AML-193 (cell line): ENCODE data around the gene GINS2.

Experiments used
- DNase-seq, 2 experiments: peaks; one replicate each; lab custom pipeline; 2025; lab: John Stamatoyannopoulos, UW

GINS2 gene

DNA sequence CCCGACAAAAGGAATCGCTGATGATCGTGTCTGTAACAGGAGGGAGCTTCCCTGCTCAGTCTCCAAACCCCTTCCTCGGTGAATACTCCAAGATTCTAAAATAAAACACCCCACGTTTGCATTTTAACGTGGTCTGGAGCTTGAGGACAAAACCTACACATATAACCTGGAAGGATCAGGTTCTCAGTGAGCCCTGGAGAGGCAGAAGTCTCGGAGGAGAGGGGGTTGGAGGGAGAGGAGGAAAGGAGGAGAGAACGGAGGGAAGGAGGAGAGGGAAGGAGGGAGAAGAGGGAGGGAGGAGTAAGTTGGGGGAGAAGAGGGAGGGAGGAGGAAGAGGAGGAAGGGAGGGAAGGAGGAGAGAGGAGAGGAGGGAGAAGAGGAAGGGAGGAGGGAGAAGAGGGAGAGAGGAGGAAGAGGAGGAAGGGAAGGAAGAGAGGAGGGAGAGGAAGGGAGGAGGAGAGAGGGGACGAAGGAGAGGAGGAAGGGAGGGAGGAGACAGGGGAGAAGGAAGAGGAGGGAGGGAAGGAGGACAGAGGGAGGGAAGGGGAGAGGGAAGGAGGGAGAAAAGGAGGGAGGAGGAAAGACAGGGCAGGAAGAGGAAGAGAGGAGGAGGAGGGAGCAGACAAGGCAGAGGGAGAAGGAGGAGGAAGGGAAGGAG is 27.4 kb upstream of the GINS2 start:
- no peak for DNase-seq

DNA sequence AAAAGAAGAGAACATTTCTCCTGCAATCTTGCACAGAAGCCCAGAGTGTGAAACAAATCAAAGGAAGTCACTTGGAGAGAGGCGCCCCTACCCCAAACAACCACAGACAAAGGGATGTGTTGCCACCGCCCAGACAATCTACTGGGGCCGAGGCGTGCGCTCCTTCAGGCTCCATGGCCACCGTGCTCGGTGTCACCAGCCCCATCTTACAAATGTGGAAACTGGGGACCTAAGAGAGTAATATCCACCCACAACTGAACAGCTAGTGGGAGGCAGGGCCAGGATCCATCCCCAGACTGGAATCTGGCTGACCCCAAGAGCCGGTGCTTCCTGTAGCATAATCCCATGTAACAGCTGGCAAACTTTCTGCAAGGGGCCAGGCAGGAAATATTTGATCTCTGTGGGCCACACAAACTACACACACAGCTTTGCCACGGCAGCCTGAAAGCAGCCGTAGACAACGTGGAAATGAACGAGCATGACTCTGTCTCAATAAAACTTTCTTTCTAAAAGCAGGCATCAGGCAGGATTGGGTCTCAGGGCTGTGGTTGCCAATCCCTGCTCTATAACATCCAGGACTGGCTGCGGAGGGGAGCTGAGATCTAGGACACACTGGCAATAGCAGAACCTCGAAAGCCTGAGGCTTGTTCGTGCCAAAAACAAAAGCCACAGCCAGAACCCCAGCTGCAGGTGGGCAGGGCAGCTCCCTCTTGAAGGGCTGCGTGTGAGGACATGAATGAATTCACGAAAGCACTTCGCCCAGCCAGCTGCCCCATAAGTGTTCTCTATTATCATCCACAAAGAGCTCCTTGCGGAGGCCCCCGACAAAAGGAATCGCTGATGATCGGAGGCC is 26.6 kb upstream of the GINS2 start:
- no peak for DNase-seq

DNA sequence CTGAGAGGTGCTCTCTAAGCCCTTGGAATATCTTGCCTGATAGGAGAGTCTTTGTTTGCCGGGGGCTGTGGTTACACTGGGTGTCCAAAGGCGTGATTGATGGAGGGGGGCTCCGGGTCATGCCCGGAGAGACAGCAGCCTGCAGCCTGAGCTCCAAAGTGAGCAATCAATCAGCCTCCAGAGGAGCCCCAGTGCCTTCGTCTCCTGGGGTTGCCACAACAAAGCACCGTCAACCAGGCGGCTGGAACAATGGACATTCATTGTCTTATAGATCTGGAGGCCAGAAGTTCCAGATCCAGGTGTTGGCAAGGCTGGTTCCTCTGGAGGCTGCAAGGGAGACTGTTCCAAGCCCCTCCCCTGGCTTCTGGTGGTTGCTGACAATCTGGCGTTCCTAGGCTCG is 24.0 kb upstream of the GINS2 start:
- DNase-seq: no peak

DNA sequence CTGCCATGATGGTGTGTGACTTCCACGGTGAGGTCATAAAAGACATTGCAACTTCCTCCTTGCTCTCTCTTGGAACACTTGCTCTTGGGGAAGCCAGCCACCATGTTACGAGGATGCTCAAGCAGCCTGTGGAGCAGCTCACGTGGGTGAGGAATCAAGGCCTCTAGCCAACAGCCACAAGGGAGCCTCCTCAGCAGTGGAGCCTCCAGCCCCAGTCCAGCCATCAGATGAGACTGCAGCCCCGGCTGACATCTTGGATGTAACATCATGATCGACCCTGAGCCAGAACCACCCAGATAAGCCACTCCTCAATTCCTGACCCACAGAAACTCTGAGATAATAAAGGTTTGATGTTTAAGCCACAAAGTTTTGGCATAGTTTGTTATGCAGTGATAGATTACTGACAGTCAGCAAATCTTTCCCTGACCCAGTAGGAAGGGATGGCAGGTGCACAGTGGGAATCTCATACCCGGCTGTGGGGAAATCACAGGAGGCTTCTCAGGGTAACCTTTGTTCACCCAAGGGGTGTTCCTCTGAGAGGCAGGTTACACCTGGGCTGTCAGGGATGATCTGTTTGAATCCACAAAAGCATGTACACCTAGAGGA is 23.3 kb upstream of the GINS2 start:
- DNase-seq: no peak

DNA sequence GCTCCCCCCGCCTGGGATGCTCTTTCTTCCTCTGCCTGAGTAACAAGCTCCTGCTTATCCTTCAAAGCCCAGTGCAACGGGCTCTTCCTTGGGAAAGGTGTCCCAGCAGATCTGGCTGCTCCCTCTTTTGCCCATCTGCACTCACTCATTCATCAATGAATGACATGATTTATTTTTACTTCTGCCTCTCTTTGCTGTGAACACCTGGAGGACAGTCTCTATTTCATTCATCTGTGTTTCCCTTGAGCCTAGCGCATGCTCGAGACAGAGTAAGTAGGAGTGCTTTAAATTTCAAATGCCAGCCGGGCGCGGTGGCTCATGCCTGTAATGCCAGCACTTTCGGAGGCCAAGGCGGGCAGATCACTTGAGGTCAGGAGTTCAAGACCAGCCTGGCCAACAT is 22.0 kb upstream of the GINS2 start:
- no peak for DNase-seq

DNA sequence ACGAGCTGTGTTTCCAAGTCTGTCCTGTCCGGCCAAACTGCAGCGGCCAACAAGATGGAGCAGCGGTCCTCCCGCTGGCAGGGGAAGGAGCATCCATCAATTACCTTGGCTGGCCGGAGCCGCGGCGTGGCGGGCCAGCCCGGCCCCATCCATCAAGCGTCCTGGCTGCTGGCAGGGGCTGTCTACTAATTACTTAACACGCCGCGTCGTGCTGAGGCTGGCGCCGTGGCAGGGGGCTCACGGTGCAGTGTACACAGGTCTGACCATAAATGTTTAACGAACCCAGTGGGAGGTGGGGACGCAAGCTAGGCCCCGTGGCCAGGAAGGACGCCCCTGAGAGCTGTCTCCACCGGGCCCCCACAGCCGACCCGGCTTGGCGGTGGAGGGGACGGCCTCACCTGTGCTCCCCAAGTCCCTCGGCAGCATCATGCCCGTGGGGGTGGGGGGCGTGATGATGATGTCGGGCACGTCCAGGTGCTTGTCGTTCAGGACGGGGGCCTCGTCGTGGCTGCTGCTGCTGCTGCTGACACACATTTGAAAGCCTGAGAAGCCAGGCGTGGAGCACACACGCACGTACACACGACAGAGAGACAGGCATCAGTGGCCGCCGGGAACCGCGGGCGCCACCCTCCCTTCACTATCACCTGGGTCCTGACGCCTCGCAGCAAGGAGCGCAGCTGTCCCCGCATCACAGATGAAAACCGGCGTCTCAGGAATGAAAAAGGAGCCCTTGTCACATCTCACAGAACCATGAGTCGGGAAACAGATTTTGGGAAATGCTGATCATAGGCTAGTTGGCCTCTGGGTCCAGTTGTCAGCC is 21.2 kb upstream of the GINS2 start:
- no peak for DNase-seq

DNA sequence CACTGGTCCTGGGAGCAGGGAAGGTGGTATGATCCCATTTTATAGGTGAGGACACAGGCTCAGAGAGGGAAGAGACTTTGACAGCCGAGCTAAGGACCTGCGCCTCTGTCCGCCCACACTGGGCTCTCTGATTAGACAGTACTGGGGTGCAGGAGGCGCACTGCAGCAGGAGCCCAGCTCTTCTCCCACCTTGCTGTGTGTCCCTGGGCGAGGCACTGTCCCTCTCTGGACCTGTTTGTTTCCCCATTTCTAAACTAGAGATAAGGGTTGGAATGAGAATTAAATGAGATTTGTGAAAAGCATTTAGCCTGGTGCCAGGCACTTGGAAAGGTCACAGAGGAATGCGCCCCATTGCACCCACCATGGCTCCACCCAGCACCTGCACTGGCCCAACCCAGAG is 19.6 kb upstream of the GINS2 start:
- DNase-seq: no peak

DNA sequence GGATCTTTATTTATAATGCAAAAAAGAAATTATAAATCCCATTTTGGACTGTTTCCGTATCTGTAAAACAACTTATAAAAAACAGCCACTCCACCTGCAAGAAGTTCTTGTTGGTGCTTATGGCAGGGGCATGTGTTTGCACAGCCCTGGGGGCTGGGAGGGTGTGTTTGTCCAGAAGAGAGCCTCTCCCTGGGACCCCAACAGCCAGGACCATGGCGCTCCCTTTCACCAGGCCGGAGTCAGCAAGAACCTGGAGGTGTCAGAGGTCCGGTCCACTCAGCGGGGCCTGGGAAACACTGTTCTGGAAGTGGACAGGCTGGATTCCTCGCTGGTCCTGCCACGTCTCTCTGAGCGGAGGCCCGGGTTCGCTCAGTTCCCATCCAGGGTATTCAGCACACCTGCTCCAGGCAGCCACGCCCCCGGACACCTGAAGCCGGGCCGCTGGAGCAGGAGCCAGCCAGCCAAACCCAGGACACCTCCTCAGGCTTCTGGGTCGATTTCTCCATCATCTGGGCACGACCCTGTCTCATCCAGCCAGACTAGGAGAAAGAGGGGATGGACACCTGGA is 18.9 kb upstream of the GINS2 start:
- DNase-seq: no peak

DNA sequence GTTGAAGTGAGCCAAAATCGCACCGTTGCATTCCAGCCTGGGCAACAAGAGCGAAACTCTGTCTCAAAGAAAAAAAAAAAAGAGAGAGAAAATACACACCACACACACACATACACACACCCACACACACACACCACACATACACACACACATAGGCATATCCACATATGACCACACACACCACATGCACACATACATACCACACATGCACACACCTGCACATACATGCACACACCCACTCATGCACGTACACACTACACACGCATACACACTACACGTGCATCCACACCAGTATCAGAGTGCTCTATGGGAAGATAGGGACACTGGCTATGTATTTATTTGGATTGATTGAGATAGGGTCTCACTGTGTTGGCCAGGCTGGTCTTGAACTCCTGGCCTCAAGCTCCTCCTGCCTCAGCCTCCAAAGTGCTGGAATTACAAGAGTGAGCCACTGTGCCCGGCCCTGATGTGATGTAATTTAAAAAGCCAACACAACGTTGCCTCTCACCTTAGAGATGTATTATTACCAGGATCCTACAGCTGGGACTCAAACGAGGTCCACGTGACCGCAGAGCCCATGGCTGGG is 17.8 kb upstream of the GINS2 start:
- no peak for DNase-seq

DNA sequence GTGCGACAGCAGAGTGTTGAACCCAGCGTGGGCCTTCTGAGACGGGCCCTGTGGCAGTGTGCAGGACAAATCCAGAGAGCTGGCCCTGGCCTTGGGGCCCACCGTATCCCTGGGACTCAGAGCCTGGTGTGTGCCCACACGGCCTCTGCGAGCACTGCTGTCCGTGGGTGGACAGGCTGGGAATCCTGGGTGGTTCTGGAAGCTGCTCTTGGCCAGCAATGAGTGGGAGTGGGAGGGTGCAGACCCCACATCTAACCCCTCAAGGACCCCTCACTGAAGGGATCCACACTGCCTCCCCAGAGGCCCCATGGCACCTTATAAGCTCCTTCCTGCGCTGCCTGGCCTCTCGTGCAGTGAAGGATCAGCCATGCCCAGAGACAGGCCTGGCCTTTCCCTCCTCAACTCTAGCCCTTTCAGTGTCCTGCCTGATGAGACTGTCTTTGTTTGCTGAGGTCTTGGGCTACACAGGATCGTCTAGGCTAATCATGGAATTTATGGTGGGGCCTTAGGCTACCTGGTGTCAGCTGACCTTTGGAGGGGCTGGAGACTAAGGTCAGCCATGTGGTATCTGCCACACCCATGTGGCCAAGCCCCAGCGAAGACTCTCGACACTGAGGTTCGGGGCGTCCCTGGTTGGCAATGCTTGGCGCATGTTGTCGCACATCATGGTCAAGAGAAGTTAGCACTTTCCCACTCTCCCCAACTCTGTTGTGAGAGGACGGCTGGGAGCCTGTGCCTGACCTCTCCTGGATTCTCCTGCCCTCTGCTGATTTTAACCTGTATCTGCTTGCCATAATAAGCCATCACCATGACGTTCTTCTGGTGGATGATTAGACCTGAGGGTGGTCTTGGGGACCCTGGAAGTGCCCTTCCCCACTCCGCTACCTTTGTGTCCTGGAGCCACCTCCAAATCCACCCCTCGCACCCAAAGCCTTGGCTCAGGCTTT is 16.4 kb upstream of the GINS2 start:
- DNase-seq: no peak

DNA sequence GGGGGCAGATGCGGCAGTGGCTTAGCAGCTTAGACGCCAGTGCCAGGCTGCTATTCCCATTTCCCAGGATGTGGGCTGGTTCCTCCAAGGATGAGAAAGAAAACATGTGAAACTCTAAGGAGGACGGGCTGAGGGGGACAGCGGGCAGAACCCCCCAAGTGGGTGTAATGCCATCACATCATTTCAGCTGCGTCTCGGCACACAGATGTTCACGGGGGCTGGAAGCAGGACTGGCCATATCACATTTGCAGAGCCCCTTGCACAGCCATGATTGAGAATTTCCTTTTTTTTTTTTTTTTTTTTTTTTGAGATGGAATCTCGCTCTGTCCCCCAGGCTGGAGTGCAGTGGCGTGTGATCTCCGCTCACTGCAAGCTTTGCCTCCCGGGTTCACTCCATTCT is 15.3 kb upstream of the GINS2 start:
- DNase-seq: no peak

DNA sequence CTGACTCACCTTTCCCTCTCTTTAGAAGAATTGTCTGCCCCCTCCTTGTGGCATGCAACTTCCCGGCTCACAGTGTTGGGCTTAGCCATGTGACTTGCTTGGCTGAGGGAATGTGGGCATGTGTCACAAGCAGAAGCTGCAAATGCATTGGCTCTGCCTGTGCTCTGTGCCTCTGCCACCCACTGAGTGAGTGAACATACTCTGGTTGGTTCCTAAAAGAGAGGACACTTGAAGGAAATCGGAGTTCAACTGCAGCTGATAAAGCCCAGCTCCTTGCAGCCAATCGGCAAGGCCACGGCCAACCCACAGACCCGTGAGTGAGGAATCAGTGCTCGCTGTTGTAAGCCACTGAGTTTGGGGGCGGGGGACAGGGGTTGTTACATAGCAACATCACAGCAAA is 10.9 kb upstream of the GINS2 start:
- no peak for DNase-seq

DNA sequence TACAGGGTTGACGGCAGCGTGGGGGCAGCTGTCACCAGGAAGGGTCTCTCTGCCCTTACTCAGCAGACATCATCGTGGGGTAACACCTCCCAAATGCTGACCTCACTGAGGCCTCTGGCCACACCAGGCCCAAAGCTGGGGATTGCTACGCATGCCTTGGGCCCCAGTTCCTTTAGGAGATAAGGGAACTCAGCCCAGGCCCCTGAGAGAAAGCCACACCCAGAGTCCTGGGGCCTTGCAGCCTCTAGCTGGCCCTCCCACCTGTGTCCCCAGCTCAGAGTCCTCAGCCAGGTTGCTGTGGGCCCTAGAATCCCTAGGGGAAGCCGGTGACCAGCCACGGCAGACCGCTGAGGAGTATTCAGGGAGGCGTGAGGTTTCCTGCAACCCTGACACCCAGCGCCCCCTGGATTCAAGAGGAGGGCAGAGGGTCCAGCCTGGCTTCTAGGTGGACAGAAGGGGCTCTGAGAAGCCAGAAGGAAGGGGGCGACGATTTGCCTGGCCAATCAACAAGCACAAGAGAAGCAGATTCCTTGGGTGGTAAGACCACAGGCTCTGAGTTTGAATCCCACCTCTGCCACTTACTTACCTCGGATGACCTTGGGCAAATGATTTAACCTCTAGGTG is 10.3 kb upstream of the GINS2 start:
- no peak for DNase-seq

DNA sequence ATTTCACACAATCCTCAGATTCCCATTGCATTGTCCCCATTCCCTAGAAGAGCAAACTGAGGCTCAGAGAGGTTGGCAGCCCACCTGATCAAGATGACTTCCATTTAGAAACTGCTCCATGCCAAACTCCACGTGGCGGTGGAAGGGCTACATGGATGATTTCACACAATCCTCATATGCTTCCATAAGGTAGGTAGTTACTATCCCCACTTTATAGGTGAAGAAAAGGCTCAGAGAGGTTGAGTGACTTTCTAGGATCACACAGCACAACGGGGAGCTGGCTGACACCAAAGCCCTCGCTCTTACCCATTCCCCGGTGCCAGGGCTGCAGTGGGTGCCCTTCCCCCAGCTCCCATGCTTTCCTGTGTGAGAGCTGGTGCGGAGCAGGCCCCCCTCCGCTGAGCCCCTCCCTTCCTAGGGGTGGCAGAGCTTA is 9.7 kb upstream of the GINS2 start:
- DNase-seq: no peak

DNA sequence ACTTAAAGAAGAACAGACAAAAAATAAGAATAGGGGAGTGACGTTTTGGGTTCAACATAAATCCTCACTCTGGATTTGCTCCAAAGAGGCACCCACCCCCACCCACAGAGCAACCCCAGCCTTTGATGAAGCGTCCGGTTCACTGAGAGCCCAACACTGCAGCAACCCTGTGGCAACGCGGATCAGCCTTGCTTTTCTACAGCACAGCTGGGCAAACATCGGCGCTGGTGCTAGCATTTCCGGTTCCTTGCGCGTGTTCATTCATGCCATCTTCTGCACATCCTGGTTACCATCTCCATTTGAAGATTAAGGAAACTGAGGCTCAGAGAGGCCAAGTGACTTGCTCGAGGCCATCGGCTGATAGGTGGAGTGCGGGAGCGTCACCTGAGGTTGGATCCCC is 8.7 kb upstream of the GINS2 start:
- no peak for DNase-seq

DNA sequence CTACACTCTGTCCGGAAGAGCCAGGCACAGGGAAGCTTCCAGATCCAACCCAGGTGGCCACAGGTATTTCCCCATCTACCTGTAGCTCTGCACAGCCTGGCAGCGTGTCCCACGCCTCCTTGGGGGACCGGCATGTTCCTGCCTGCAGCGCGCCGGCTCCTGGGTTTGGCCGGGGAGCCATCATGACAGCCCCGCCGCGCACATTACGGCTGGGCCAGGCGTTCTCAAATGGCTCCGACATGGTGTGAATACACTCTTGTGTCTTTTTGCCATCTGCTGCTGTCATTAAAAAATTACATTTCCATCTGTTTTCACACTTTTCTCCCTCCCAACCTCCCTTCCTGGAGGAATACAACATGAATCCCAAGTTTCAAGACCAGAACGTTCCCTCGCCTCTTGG is 8.0 kb upstream of the GINS2 start:
- no peak for DNase-seq

DNA sequence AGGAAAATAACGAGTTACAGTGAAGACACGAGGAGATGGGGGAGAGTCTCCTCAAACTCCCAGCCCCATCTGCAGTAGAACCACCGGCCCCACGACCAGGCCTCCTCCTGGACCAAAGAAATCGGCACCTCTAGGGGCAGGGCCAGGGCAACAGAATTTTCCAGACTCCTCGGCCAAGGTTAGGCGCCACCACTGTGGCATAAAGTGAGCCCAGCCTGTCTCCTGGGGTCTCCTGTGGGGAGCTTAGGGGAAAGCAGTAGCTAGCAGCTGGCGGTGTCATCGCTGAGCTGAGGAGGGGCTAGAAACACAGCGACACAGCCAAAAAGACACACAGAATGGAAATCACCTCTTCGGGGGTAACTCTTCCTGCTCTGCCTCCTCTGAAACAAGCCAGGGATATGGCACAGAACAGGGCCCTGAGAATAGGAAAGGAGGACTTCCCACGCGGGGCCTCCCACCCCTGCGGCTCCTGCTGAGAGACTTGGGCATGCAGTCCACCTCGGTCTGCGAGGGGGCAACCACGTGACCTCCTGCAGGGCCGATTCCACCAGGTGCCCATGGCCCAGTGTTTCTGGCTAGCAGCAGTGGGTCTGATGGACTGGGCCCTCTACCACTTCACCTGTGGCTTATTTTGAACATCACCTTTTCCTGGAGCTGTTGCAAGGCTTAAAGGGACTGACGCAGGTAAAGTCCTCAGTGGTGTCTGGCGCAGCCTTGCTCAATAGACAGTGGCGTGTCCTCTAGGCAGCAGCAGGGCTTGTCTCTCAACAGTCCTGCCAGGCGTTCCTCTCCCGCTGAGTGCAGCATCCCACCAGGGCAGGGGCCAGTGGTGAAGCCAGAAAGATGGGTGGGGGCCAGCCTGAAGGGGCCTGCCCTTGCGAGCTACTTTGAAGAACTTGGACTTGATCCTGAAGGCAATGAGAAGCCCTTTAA is 6.7 kb upstream of the GINS2 start:
- DNase-seq: no peak

DNA sequence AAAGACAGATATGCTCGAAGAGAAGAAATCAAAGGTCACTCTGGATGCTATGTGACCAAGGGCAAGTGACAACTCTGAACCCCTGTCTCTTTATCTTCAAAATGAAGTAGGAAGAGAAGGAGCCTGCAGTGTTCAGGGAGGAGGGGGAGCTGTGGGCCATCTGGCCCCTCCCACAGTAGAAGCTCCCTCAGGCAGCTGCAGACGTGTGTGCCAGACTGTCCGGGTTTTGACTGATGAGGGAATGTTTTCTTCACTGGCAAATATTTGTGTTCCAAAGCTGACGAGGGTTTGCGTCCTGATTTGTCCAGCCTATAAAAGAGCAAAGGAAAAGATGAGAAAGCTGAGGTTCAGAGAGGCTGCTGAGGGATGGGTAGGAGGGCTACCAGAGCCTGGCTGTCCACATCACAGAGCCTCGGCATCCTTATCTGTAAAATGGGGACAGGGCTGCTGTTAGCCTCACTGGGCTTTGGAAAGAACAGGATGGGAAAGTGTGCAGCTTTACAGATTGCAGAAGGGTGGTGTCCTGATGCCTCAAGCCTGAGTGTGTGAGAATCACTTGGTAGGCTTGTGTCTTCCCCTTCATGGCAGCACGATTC is 1.8 kb upstream of the GINS2 start:
- no peak for DNase-seq

DNA sequence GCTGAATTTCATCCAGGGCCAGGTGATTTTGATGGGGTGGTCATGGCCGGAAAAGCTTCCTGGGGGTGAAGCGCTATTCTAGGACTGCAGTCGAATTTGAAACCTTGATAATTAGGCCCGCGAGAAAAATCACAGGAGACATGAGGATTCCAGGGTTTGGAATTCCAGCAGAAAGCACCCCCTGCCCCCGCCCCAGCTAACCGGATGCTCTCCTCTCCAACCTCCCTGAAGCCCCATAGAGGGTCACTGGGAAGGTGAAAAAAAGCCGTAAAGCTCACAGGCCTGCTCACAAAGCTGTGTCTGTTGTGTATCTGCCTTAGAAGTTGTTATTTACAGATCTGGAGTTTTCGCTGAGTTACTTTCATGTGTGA is 1.2 kb upstream of the GINS2 start:
- DNase-seq: no peak
